T-helper 9 cell (primary cell): ENCODE data around the gene HDGFL2.
A peak's percentile ranks its signal among the peaks of the same experiment; 100 is the strongest.

Experiments
- DNase-seq: peaks from one replicate; pipeline ENCODE4 v3.0.0-alpha.2; 2020

Gene HDGFL2

DNA sequence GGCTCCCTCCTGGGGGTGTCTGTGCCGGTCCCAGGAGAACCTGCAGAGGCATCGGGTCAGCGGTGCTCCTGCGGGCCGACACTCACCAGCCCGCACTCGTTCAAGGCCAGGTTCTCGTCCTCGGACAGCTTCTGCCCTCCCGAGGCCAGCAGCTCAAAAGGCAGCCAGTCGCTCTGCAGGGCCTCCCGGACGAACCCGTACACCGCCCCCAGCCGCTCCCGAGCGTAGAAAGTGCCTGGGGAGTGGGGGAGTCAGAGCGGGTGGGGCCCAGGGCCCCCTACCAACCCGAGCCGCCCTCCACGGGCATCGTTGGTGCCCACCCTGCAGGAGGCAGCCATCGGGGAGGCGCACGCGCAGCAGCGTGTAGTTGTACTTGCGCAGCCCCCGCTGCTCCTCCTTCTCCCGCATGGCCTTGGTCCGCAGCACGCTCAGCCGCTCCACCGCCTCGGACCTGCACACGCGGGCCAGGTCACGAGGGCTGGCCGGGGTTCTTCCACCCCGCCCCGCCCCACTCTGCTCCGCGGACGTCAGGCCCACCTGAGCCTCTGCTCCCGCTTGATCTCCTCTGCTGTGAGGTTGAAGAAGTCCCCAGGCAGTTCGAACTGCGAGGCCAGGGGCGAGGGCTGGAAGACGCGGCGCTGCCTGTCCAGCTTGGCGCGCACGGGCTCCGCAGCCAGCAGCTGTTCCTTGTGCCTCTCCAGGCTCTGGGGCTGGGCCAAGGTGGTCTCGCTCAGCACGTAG, 26.0 kb upstream of the HDGFL2 start:
- DNase-seq, result no peak

DNA sequence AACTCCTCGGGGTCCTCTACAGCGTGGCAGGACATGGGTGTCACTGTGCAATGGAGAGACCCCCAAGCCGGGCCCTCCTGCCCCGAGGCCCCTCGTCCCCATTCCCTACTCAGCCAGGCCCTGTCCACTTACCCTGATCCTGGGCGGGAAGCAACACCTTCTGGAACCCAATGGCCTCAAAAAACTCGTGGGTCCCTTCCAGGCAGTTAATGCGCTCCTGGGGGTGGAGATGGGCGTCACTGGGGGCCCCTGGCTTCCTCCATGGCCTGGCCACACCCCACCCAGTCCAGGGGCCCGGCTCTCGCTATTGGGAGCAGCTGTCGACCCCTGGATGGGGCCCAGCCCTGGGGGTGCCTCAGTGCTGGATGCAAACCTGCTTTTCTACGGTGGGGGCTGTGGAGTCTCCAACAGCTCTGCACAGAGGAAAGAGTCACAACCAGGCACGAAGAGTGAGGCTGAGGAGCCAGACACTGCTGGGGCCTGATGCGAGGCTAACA, 25.3 kb upstream of the HDGFL2 start:
- no peak for DNase-seq

DNA sequence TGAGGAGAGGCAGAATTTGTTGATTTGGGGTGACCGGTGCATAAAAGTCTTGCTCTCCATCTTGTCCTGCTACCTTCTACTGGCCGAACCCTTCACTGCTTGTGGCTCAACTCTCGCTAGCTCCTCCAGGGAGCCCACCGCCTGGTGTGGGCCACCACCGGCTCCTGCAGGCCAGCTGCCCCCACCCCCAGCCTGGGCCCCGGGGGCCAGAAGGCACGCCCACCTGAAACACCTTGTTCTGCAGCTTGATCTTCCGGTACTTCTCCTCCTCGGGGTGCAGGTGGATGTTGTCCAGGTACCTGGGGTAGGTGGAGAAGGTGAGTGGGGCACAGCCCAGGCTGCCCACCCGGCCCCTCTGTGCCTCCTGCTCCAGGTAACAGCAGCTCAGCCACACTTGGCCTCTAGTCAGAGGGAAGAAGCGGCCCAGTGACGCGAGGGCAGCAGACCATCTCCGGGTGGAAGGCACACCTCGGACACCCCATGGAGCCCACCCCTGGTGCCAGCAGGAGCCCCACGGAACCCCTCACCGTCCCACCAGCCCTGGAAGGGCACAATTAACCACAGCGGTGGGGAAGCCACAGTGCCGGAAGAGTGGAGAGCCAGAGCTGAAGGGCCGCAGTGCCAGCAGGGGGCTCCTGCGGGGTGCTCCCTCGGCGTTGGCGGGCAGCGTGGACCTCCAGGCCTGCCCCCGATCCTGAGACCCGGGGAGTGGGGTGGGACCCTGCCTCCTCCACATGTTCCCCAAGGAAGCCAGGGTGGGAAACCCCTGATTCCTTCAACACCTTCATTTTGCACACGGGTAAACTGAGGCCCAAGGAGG, 24.6 kb upstream of the HDGFL2 start:
- DNase-seq, result no peak

DNA sequence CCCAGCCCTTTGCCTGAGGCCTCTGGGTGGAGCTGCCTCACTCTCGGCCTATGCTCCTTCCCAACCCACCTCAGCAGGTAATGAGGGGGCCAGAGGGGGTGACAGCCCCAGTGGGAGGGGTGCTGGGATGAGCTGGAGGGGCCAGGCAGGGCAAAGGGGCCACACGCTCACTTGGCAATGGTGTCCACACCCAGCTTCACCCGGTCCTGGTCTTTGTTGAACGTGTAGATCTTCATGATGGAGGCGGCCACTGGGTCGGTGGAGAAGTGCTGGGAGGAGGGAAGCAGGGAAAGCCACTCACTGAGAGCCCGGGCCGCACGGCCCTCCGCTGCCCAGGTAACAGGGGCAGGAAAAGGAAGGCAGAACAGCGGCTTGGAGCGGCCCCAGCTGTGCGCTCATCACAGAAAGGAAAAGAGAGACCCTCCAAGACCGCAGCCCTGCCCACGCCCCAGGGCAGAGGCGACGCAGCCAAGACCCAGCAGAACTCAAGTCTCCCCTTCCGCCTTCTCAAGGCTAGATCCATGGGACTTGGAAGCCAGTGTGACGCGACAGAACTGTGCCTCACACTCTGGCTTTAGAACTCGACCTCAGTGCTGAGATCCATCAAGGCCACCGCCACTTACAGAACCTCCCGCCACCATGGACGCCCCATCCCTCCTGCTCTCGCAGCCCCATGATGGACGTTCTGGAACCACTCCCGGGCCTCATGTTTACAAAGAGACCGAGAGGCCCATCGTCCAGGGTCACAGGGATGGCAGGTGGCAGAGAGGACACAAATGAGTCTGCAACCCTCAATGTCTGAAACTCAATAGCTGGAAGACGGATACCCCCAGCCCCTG, 23.7 kb upstream of the HDGFL2 start:
- no peak for DNase-seq

DNA sequence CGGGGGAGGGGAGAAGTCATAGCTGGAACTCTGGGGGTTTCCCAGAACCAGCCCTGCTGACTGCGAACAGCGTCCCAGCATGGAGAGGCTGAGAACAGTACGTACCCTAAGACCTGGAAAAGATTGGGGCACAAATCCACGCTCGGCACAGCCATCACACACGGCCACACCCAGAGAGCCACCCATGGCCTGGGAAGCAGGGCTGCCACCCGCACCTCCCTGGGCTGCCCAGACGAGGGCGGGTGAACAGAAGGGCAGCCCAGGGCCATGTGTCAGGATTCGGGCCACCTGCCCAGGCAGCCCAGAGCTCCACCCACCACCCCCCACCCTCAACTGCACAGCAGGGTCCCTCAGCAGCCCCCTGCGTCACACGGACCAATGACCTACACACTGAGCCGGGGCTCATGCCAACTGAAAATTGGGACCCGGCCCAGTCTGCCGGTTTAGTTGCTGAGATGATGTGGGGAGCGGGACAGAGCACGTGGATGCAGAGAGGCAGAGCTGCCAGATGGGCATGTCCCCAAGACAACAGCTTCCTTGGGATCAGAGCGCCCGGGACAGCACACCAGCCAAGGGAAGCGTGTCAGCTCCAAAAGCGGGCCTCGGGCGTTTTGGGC, 23.0 kb upstream of the HDGFL2 start:
- no peak for DNase-seq

DNA sequence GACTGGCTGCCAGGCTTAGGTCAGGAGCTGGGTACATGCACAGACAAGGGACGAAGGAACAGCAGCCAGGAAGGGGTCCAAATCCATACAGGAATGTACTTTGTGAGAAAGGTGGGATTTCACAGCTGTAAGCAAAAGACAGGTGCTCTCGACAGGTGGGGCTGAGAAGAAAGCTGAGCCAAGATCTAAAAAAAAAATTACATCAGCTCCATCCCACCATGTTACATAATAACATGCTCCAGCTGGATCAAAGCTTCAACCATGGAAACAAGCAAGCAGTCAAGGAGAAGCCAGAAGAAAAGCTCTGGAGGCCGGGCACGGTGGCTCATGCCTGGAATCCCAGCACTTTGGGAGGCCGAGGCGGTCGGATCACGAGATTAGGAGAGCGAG, 22.5 kb upstream of the HDGFL2 start:
- no peak for DNase-seq

DNA sequence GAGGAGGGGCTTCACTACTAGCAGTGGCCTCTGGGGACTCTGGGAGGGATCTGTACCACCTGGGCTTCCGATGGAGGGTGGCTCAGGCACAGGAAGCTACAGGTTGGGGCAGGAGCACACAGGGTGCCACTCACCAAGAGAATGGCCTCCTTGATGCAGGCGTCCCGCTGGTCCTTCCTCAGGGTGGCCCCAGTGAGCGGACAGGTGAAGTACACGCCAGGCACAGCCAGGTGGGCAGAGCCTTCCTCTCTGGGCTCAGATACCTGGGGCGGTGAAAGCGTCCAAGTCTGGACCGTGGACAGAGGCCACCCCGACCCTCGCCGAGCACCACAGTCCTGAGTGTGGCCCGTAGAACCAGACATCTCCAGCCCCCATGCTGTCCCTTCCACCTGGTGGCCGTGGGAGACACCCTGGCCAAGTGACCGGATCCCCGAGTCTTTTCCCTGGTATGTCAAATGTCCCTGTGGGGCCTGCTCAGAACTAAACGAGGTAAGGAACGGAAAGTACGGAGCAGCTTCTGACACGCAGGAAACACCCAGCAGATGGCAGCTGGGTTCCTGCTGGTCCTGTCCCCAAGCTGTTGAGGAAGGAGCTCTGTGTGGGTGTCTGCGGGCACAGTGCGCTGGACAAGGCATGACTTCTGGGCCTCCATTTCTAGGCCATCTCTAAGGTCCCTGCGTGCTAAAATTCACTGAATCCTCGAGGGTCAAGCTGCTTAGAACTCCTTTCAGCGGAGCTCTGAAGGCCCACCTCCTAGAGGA, 19.7 kb upstream of the HDGFL2 start:
- no peak for DNase-seq

DNA sequence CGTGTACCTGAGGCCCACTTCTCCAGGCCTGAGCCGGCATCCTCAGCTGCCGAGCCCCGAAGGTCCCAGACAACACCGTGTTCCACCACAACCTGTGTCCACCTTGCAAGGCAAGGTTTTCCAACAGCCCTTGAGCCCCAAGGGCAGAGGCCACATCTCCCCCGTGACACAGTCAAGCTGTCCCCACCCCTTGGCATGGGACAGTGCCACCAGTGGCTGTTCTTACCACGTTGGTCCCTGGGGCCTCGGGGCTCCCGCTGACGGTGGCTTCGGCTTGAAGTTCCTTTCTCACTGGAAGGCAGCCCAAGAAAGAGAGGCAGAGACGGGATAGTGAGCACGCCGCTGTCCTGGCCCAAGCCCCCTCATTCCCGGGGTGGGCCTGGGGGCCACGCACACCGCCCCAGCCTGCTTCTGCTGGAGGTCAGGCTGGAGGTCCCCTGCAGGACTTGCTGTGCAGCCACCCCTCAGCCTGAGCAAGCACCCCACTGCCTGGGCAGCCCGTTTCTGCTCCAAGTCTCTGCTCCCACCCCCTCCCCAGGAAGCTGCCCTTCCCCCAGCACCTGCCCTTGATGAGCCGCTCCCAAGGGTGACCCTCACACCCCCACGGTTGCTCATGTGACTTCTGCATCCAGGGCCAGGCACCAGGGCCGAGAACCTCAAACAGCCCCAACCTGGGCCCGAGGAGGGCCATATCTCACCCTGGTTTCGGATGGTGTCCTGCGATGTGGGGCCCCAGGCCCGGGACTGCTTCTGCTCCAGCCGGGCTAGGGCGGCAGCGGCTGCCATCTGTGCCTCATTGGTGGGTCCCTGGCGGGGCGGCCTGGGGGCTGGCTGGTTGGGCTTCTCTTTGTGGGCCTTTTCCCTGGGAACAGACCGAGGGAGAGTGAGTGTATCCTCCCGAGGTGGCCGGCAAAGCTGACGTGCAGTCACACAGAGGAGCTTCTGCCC, 18.6 kb upstream of the HDGFL2 start:
- DNase-seq, result no peak

DNA sequence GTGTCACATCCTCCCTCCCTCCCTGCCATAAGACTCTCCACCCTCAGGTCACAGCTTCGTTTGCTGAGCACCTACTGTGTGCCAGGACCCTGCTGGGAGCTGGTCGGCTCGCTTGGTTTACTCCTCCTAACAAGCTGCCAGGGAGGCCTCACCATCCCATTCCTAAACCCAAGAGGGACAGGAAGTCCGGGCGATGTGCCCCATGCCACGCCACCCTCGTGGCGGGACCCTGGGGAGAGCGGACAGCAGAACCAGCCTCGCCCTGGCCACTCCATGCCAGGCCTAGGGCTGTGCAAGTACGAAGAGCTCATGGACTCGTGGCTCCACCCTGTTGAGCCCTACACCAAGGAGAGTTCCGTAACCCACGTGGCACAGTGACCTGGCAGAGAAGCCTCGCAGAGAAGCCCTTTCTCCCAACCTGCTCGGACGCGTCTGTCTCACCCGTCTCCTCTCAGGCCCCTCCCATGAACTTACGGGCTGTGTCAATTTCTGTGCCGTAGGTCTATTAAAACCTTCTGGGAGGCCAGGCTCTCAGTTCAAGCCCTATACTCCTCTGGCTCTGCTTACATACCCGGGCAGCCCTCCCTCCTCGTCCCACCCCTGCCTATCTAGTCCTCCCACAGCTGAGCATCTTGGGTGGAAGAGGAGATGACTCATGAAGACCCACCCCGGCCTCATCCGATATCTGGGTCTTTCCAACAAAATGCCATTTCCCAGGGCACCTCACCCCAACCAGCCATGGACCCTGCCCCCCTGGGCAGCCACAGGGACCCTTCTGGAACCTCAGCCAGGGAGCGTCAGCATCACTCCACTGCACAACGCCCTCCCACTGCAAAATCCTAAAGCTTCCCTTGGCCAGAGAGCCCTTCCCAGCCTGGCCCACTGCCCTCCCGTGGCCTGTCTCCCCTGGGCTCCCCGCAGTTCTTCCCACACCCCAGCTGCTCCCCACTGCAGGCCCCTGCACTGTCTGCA, 17.1 kb upstream of the HDGFL2 start:
- no peak for DNase-seq

DNA sequence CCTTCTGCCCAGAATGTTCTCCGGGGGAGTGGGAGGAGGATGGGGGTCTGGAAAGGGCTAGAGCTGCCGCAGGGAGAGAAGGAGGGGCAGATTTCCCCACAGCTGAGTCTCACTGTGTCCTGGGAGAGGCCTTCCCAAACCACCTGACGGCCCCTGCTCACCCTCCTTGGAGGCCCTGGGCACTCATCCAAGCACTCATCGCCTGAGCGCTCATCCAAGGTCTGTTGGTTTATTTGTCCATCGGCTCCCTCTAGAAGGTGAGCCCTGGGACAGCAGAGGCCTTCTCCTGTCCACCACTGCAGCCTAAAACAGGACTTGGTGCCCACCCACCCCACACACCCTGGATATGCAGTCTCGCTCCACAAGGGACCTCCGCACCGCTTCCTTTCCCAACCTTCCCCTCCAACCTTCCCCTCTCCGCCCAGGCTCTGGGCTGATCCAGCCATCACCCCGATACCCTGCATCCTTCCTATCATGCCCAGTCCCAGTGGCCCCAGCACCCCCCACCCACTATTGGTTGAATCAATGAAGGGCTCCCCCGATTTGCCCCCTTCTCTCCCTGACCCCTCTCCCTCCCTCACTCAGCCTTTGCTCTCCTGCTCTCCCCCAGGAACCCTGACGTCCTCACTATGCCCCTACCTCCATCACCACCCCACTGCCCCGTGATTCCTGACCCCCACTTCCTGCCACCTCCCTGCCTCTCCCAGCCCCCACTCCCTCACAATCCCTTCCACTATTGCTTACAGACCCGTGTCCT, 16.2 kb upstream of the HDGFL2 start:
- no peak for DNase-seq

DNA sequence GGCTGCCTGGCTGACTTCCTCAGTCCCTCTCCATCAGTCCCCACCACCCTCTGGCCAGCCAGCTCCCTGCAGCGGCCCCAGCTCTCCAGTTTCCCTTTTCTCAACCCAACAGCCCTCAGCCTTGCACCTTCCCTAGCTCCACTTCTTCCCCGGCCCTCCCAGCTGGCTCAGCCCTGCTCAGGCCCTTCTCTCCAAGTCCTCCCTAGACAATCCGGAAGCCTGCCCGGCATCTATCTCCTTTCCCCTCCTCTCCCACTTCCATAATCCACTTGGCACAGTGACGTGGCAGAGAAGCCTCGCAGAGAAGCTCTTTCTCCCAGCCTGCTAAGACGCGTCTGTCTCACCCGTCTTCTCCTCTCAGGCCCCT, 15.6 kb upstream of the HDGFL2 start:
- no peak for DNase-seq

DNA sequence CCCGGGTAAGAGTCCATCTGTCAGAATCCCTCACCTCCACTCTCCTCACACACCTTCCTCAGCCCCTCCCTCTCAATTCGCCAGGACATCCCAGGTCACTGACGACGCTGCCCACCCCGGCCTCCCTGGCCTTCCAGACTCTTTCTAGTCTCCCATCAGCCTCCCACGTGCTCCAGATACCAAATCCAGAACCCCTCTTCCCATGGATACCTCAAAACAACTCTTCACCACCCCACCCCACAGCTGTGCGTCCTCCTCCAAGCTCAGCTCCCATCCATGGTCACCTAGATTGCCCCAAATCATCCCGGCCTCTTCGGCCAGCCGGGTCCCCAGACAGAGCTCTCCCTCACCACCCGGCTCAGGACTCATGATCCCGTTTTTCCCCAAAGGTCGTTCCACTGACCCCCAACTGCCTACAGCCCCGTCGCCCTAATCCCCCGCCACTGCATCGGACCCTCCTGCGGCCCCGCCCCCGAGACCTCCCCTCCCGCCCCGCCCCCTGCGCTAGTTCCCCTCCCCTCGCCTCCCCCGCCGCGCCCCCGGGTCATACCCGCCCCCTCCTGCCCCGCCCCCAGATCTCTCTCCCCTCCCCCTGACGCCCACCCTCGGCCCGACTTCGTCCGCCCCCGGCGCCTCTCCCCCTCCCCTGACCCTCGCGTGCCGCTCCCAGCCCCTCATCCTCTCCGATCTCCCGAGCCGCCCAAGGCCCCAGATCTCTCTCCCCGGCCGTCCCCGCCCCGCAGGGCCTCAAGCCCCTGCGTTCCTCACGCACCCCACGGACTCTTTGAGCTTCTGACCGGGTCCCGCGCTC, 15.0 kb upstream of the HDGFL2 start:
- peak; percentile 58 for DNase-seq

DNA sequence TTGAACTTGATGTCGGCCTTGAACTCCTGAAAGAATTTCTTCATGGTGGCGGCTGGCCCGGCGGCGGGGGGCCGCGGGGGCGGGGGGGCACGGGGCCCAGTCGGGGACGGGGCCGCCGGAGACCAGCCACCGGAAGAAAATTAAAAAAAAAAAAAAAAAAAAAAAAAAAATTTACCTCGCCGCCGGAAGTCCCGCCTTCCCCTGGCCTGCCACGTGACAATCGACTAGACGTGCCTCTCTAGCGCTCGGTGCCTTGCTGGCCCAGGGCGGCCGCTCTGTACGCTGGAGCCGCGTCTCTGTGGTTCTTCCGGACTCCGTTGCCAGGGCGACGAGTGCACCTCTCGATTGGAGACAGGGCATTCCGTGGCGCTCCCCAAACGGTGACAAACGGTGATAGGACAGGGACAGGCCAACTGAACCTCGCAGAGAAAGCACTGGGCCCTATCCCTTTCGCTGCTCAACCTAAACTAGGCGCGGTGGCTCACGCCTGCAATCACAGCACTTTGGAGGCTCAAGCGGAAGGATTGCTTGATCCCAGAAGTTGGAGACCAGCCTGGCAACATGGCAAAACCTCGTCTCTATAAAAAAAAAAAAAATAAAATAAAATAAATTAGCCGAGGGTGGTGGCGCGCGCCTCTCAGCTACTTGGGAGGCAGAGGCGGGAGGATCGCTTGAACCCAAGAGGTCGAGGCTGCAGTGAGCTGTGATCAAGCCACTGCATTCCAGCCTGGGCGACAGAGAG, 14.3 kb upstream of the HDGFL2 start, which contains the start of gene UBXN6:
TSS of gene UBXN6 (minus strand) at position 141 of the 742 bp plus-strand sequence. CDS start at position 44, 97 bp downstream.
- peak; percentile 96 for DNase-seq

DNA sequence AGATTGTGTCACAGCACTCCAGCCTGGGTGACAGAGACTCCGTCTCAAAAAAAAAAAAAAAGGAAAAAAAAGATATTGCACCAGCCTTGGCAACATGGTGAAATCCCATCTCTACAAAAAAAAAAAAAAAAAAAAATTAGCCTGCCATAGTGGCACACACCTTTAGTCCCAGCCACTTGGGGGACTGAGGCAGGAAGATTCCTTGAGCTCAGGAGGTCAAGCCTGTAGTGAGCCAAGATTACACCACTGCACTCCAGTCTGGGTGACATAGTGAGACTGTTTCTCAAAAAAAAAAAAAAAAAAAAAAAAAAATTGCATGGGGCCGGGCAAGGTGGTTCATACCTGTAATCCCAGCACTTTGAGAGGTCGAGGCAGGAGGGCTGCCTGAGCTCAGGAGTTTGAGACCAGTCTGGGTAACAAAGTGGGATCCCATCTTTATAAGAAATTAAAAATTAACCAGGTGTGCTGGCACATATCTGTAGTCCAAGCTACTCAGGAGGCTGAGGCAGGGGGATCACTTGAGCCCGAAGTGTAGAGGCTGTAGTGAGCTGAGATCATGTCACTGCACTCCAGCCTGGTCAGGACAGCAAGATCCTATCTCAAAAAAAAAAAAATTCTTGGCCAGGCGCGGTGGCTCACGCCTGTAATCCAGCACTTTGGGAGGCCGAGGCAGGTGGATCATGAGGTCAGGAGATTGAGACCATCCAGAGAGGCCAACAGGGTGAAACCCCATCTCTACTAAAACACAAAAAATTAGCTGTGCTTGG, 7.1 kb upstream of the HDGFL2 start:
- no peak for DNase-seq

DNA sequence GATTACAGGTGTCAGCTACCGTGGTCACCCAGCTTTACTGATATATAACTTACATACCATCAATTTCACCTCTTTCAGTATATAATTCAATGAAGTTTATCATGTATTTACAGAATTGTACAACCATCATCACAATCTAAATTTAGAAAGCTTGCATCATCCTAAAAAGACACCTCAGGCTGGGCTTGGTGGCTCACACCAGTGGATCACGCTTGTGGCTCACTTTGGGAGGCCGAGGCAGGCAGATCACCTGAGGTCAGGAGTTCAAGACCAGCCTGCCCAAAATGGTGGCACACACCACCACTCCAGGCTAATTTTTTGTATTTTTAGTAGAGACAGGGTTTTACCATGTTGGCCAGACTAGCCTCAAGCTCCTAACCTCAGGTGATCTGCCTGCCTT, 4.3 kb upstream of the HDGFL2 start:
- no peak for DNase-seq
